Hepatocyte (in vitro differentiated cells): ENCODE data around the gene KIRREL3. TPM values are rescaled to one million over a fixed set of nuclear protein-coding genes. Genes with fewer than 3 reads are reported as not detected.

Experiments used
- DNase-seq: peaks from one replicate; pipeline ENCODE4 v3.0.0-alpha.2; 2016; ENCODE audit warnings: low spot score
- H2AFZ ChIP-seq: fragments of 200-600 bp; sonication (generic); 2 replicates; pipeline ENCODE4 v1.6.0; 2016; ENCODE audit warnings: antibody characterized with exemption, mild to moderate bottlenecking
- H3K27ac ChIP-seq: fragments of 200-600 bp; sonication (generic); 2 replicates; pipeline ENCODE4 v1.5.1; 2016; ENCODE audit warnings: mild to moderate bottlenecking
- H3K27me3 ChIP-seq: fragments of 200-600 bp; sonication (generic); 2 replicates; pipeline ENCODE4 v1.6.1; 2016
- H3K36me3 ChIP-seq: fragments of 200-600 bp; sonication (generic); replicated peaks from 2 replicates; pipeline ENCODE4 v1.5.1; 2016; ENCODE audit warnings: low read depth; ENCODE audit not compliant: insufficient read depth
- H3K4me1 ChIP-seq: fragments of 200-600 bp; sonication (generic); 2 replicates; pipeline ENCODE4 v1.5.1; 2016; ENCODE audit warnings: mild to moderate bottlenecking, moderate library complexity; ENCODE audit not compliant: insufficient read depth
- H3K4me2 ChIP-seq: fragments of 200-600 bp; sonication (generic); 2 replicates; pipeline ENCODE4 v1.6.0; 2016
- H3K4me3 ChIP-seq: fragments of 200-600 bp; sonication (generic); 2 replicates; pipeline ENCODE4 v1.5.1; 2016; ENCODE audit warnings: mild to moderate bottlenecking
- H3K79me2 ChIP-seq: fragments of 200-600 bp; sonication (generic); 2 replicates; pipeline ENCODE4 v1.6.0; 2017; ENCODE audit warnings: mild to moderate bottlenecking
- H3K9me2 ChIP-seq: fragments of 200-600 bp; sonication (generic); replicated peaks from 2 replicates; pipeline ENCODE4 v1.6.0; 2017; ENCODE audit warnings: mild to moderate bottlenecking; ENCODE audit not compliant: insufficient read depth
- H3K9me3 ChIP-seq: fragments of 200-600 bp; sonication (generic); 2 replicates; pipeline ENCODE4 v1.5.1; 2016; ENCODE audit warnings: low read depth, mild to moderate bottlenecking
- H4K20me1 ChIP-seq: fragments of 200-600 bp; sonication (generic); 2 replicates; pipeline ENCODE4 v1.6.0; 2016; ENCODE audit warnings: mild to moderate bottlenecking; ENCODE audit not compliant: insufficient read depth, poor library complexity, severe bottlenecking
- EZH2 ChIP-seq: fragments of 200-600 bp; sonication (generic); IDR thresholded peaks from 2 replicates; pipeline ENCODE4 v1.6.1; 2016; ENCODE audit warnings: antibody characterized with exemption, mild to moderate bottlenecking, borderline replicate concordance
- EZH2phosphoT487 ChIP-seq: fragments of 200-600 bp; sonication (generic); IDR thresholded peaks from one replicate; pipeline ENCODE4 v1.6.1; 2018; ENCODE audit warnings: antibody characterized with exemption, mild to moderate bottlenecking, low read depth, moderate library complexity; ENCODE audit not compliant: unreplicated experiment, severe bottlenecking
- WGBS: methylation state at CpG from one replicate; pipeline ENCODE4 v1.1.6; 2016; ENCODE audit warnings: low lambda C conversion rate; ENCODE audit errors: missing lambda C conversion rate; 5-methylcytosine and 5-hydroxymethylcytosine counted together
- polyA plus RNA-seq: library from polyadenylated mRNA; unstranded; fragments of >200 nt; fragmentation: Nextera tagmentation; extraction: Ambion mirVana; gene quantifications from 2 replicates; pipeline ENCODE4 v1.2.1, GENCODE V29; 2016
- total RNA-seq: library from RNA; depleted of rRNA; stranded (reverse); fragments of >200 nt; gene quantifications from 2 replicates; pipeline ENCODE4 v1.2.3, GENCODE V29; 2014
- TF ChIP-seq, protein P1 (sequence below): fragments of 200-600 bp; sonication (generic); IDR thresholded peaks from 2 replicates; pipeline ENCODE4 v1.5.1; 2016; ENCODE audit warnings: antibody characterized with exemption, mild to moderate bottlenecking; ENCODE audit not compliant: poor library complexity

Gene KIRREL3
- total and polyA plus RNA-seq, 2 experiments from 2014 or later, result 0.33 to 0.86 TPM

GRCh38 chr11:126861796-126862459 is 138.6 kb downstream of the KIRREL3 start:
- WGBS, result 88% methylated on average over 10 of the region's 10 CpGs
- Histone ChIP-seq H3K79me2 (no peaks in the 10 kb centered on the region), H3K4me1 (no peaks in the 10 kb centered on the region), H3K9me3 (no peaks in the 10 kb centered on the region), H4K20me1 (no peaks in the 10 kb centered on the region), H3K9me2 (no peaks in the 10 kb centered on the region), H2AFZ (no peak overlapping the region), H3K4me3 (no peak overlapping the region), H3K36me3 (no peaks in the 10 kb centered on the region), H3K27ac (no peak overlapping the region), H3K27me3 (peaks cover 19% of the 10 kb centered on the region), H3K4me2 (no peak overlapping the region)
- no peak for DNase-seq
- TF ChIP-seq EZH2 (no peak), EZH2phosphoT487 (no peak)
- TF ChIP-seq, protein P1, sequence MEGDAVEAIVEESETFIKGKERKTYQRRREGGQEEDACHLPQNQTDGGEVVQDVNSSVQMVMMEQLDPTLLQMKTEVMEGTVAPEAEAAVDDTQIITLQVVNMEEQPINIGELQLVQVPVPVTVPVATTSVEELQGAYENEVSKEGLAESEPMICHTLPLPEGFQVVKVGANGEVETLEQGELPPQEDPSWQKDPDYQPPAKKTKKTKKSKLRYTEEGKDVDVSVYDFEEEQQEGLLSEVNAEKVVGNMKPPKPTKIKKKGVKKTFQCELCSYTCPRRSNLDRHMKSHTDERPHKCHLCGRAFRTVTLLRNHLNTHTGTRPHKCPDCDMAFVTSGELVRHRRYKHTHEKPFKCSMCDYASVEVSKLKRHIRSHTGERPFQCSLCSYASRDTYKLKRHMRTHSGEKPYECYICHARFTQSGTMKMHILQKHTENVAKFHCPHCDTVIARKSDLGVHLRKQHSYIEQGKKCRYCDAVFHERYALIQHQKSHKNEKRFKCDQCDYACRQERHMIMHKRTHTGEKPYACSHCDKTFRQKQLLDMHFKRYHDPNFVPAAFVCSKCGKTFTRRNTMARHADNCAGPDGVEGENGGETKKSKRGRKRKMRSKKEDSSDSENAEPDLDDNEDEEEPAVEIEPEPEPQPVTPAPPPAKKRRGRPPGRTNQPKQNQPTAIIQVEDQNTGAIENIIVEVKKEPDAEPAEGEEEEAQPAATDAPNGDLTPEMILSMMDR, result no peak

DNA sequence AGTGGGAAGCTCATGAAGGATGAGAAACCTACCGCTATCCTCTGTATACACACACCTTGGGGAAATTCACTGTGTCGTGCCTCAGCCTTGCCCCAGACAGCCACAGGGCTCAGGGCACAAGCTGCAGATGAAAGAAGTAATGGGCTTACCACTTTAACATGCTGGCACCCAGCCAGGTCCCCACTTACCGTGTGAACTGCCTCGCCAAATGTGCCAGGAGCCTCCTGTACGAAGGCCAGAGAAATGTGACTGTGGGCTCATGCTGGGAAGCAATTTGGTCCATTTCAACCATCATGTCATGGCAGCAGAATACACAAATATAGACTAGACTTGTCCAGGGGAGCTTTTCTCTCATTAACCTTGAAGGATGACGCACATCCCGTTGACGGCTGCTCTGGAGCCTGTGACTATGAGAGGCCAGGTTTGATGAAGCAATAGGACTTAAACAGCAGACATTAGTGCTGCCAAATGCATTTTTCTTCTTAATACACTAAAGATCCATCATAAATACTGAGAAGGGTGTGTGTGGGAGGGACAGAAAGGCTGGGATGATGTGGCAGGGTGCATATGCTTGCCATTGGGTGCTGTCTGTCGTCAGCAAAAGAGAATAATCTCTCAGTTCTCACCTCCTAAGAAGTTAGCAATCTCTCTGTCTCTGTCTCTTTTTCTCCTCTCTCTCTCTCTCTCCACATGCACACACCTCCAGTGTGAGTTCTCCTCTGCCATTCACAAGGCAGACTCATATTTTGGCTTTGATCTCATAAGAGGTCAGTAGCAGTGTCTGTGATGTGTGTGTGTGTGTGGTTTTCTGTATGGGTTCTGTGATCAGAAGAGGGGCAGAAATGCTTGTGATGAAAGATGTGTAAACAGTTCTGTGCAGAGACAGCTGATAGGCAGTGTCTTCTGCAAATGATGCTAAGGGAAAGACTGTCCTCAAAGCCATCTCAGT is 142.4 kb downstream of the KIRREL3 start:
- no peaks in the 10 kb centered on the region for H3K79me2 ChIP-seq
- H3K4me2 ChIP-seq, result no peak overlapping the region
- no peaks in the 10 kb centered on the region for H3K9me3 ChIP-seq
- no peak overlapping the region for H3K27ac ChIP-seq
- no peak overlapping the region for H3K4me3 ChIP-seq
- peaks cover 15% of the 10 kb centered on the region for H3K27me3 ChIP-seq
- WGBS, result 86% methylated on average over 9 of the region's 9 CpGs
- TF ChIP-seq, protein P1, result no peak
- TF ChIP-seq EZH2 (no peak), EZH2phosphoT487 (no peak)
- no peaks in the 10 kb centered on the region for H3K4me1 ChIP-seq
- H3K36me3 ChIP-seq, result no peaks in the 10 kb centered on the region
- H2AFZ ChIP-seq, result no peak overlapping the region
- H4K20me1 ChIP-seq, result no peaks in the 10 kb centered on the region
- DNase-seq, result no peak
- no peaks in the 10 kb centered on the region for H3K9me2 ChIP-seq

DNA sequence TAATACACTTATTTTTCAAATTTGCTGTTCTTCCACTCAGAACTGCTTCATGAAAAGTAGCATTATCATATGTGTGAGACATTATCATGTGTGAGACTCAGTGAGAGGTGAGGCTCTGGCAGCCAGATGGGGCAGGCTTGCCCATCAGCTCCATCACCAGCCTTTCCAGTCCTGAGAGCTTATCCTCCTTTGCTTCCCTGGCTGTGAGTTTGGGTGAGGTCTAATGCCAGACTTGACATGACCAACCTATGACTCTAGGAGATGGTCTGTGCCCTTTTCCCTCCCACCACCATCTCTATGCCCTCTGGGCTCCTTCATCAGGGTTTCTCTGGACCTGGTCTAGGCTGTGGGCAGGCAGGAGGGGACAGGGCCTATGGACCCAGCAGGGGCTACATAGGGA is 145.0 kb downstream of the KIRREL3 start:
- H2AFZ ChIP-seq, result no peak overlapping the region
- peaks cover 13% of the 10 kb centered on the region for H3K27me3 ChIP-seq
- TF ChIP-seq, protein P1, result no peak
- no peak for TF ChIP-seq EZH2phosphoT487
- TF ChIP-seq EZH2, result no peak
- H3K9me3 ChIP-seq, result no peaks in the 10 kb centered on the region
- H3K36me3 ChIP-seq, result no peaks in the 10 kb centered on the region
- no peak overlapping the region for H3K4me2 ChIP-seq
- no peaks in the 10 kb centered on the region for H4K20me1 ChIP-seq
- no peaks in the 10 kb centered on the region for H3K4me1 ChIP-seq
- no peaks in the 10 kb centered on the region for H3K79me2 ChIP-seq
- no peak overlapping the region for H3K27ac ChIP-seq
- no peak overlapping the region for H3K4me3 ChIP-seq
- no peaks in the 10 kb centered on the region for H3K9me2 ChIP-seq
- DNase-seq, result no peak
